H1 (cell line): Measurements from ENCODE around the gene HLA-F. TPM values are rescaled to one million over a fixed set of nuclear protein-coding genes. Genes with fewer than 3 reads are reported as not detected.

Experiments
- CTCF ChIA-PET: fragments of 300-600 bp; sonication (Branson Sonifier 250); formaldehyde crosslinking; loops from one replicate; lab custom pipeline; 2021; ENCODE audit not compliant: partially characterized antibody; lab: Charles Lee
- POLR2A ChIA-PET: fragments of 300-600 bp; sonication (Branson Sonifier 250); formaldehyde crosslinking; loops from one replicate; lab custom pipeline; 2021; ENCODE audit warnings: inconsistent platforms; ENCODE audit not compliant: partially characterized antibody; lab: Charles Lee
- DNase-seq, 2 experiments: peaks; one replicate each; pipeline versions ENCODE4 v3.0.0 to v3.0.0-alpha.2; 2010 to 2022; ENCODE audit warnings: low spot score in 2 of 2, low read depth in 1 of 2, mixed read lengths in 1 of 2
- FAIRE-seq: peaks from 2 replicates; lab custom pipeline; 2011; peaks lifted over from hg19 to GRCh38; lab: Jason Lieb, UNC
- H2AFZ ChIP-seq: 2 replicates; pipeline ENCODE4 v1.8.1; 2012; ENCODE audit warnings: low read length, inconsistent platforms
- H2AK5ac ChIP-seq: 2 replicates; pipeline ENCODE4 v1.6.1; 2013; ENCODE audit warnings: low read depth, low read length
- H2BK120ac ChIP-seq: replicated peaks from 2 replicates; pipeline ENCODE3; 2013; ENCODE audit warnings: low read depth, low read length, inconsistent platforms
- H2BK12ac ChIP-seq: 2 replicates; pipeline ENCODE4 v1.6.1; 2013; ENCODE audit warnings: low read depth, low read length
- H2BK15ac ChIP-seq: 2 replicates; pipeline ENCODE4 v1.6.1; 2013; ENCODE audit warnings: low read length
- H2BK20ac ChIP-seq: 2 replicates; pipeline ENCODE4 v1.6.1; 2013; ENCODE audit warnings: low read length
- H2BK5ac ChIP-seq: 2 replicates; pipeline ENCODE4 v1.6.1; 2013; ENCODE audit warnings: low read depth, low read length
- H3K14ac ChIP-seq: 2 replicates; pipeline ENCODE4 v1.6.1; 2013; ENCODE audit warnings: inconsistent platforms; ENCODE audit not compliant: insufficient read length
- H3K18ac ChIP-seq: 2 replicates; pipeline ENCODE4 v1.6.1; 2013; ENCODE audit warnings: low read length; ENCODE audit errors: extremely low read depth
- H3K23ac ChIP-seq: 2 replicates; pipeline ENCODE4 v1.6.1; 2013; ENCODE audit warnings: inconsistent platforms; ENCODE audit not compliant: insufficient read length
- H3K23me2 ChIP-seq: 2 replicates; pipeline ENCODE4 v1.6.1; 2013; ENCODE audit warnings: low read depth, low read length
- H3K27ac ChIP-seq: 2 replicates; pipeline ENCODE4 v1.6.1; 2011; ENCODE audit warnings: low read depth, low read length, inconsistent platforms
- H3K27me3 ChIP-seq, 4 experiments: replicated peaks in 1 of 4; 1 replicate in 1 of 4; 2 replicates in 3 of 4; pipeline versions ENCODE4 v1.6.1 to v1.8.1; 2011 to 2013; ENCODE audit warnings: low read length in 3 of 4, mild to moderate bottlenecking in 3 of 4, inconsistent platforms in 2 of 4, mixed read lengths in 2 of 4, moderate library complexity in 1 of 4; ENCODE audit not compliant: control insufficient read depth in 3 of 4, insufficient read depth in 3 of 4; ENCODE audit errors: extremely low read depth in 1 of 4
- H3K36me3 ChIP-seq, 4 experiments: 2 replicates each; pipeline versions ENCODE4 v1.6.1 to v1.8.1; 2011 to 2013; ENCODE audit warnings: mild to moderate bottlenecking in 4 of 4, low read length in 3 of 4, moderate library complexity in 2 of 4, control low read depth in 1 of 4, inconsistent platforms in 1 of 4; ENCODE audit not compliant: insufficient read depth in 4 of 4, control insufficient read depth in 2 of 4
- H3K4ac ChIP-seq: replicated peaks from 2 replicates; pipeline ENCODE3; 2013; ENCODE audit warnings: low read length, low read depth, mixed read lengths, inconsistent platforms; ENCODE audit not compliant: insufficient read length
- H3K4me1 ChIP-seq, 4 experiments: replicated peaks in 1 of 4; 1 replicate in 1 of 4; 2 replicates in 3 of 4; pipeline versions ENCODE4 v1.6.1 to v1.8.1; 2011 to 2013; ENCODE audit warnings: low read length in 3 of 4, inconsistent platforms in 2 of 4, mixed read lengths in 1 of 4; ENCODE audit not compliant: insufficient read depth in 4 of 4, control insufficient read depth in 3 of 4
- H3K4me2 ChIP-seq, 2 experiments: 2 replicates each; pipeline versions ENCODE4 v1.6.1 to v1.8.1; 2011 to 2013; ENCODE audit warnings: low read depth in 2 of 2, low read length in 2 of 2, control low read depth in 1 of 2, inconsistent platforms in 1 of 2, mild to moderate bottlenecking in 1 of 2; ENCODE audit not compliant: insufficient read depth in 1 of 2
- H3K4me3 ChIP-seq, 4 experiments: fragments of 200-600, 300-600 bp in 1 of 4; sonication (generic), shearing (Covaris generic), sonication (Bioruptor Twin) in 1 of 4; 2 replicates each; pipeline versions ENCODE4 v1.5.1 to v1.8.1; 2011 to 2016; ENCODE audit warnings: low read length in 4 of 4, low read depth in 3 of 4, control low read depth in 2 of 4, inconsistent platforms in 2 of 4, mild to moderate bottlenecking in 2 of 4, mixed read lengths in 1 of 4, moderate library complexity in 1 of 4; ENCODE audit not compliant: insufficient read depth in 2 of 4; ENCODE audit errors: extremely low read depth in 1 of 4
- H3K56ac ChIP-seq: replicated peaks from 2 replicates; pipeline ENCODE3; 2013; ENCODE audit warnings: low read depth, mild to moderate bottlenecking, mixed read lengths, low read length, inconsistent platforms; ENCODE audit not compliant: insufficient read length
- H3K79me1 ChIP-seq: 2 replicates; pipeline ENCODE4 v1.6.1; 2013; ENCODE audit warnings: low read depth, low read length, control low read depth
- H3K79me2 ChIP-seq, 2 experiments: 2 replicates each; pipeline versions ENCODE4 v1.6.1 to v1.8.1; 2012 to 2013; ENCODE audit warnings: low read length in 2 of 2, mild to moderate bottlenecking in 2 of 2, inconsistent platforms in 1 of 2; ENCODE audit not compliant: insufficient read depth in 2 of 2, control insufficient read depth in 1 of 2
- H3K9ac ChIP-seq, 4 experiments: replicated peaks in 1 of 4; 1 replicate in 1 of 4; 2 replicates in 3 of 4; pipeline versions ENCODE4 v1.6.1 to v1.8.1; 2011 to 2013; ENCODE audit warnings: low read depth in 3 of 4, low read length in 3 of 4, control low read depth in 2 of 4, mild to moderate bottlenecking in 2 of 4, moderate library complexity in 2 of 4, inconsistent platforms in 1 of 4; ENCODE audit errors: extremely low read depth in 1 of 4
- H3K9me3 ChIP-seq, 2 experiments: 2 replicates each; pipeline versions ENCODE4 v1.6.1 to v1.8.1; 2012 to 2013; ENCODE audit warnings: mild to moderate bottlenecking in 2 of 2, moderate library complexity in 2 of 2, control low read depth in 1 of 2, inconsistent platforms in 1 of 2, low read depth in 1 of 2, low read length in 1 of 2, mixed read lengths in 1 of 2; ENCODE audit not compliant: insufficient read depth in 2 of 2
- H4K20me1 ChIP-seq, 2 experiments: replicated peaks in 1 of 2; 2 replicates each; pipeline versions ENCODE3 to v1.8.1; 2011 to 2013; ENCODE audit warnings: inconsistent platforms in 2 of 2, low read length in 2 of 2, mild to moderate bottlenecking in 1 of 2; ENCODE audit not compliant: insufficient read depth in 2 of 2, control insufficient read depth in 1 of 2
- H4K5ac ChIP-seq: 2 replicates; pipeline ENCODE4 v1.6.1; 2013; ENCODE audit warnings: low read length, low read depth, mixed read lengths, inconsistent platforms; ENCODE audit not compliant: insufficient read length
- H4K8ac ChIP-seq: 2 replicates; pipeline ENCODE4 v1.8.0; 2013; ENCODE audit warnings: mild to moderate bottlenecking, moderate library complexity, low read length, inconsistent platforms; ENCODE audit not compliant: insufficient read depth; ENCODE audit errors: extremely low read depth
- H4K91ac ChIP-seq: replicated peaks from 2 replicates; pipeline ENCODE3; 2013; ENCODE audit warnings: low read length, mixed read lengths, inconsistent platforms; ENCODE audit not compliant: insufficient read length
- FOSL1 ChIP-seq: IDR thresholded peaks from 2 replicates; pipeline ENCODE4 v1.6.1; 2011; ENCODE audit warnings: mild to moderate bottlenecking, low read depth, low read length, moderate library complexity; ENCODE audit not compliant: insufficient read depth
- KDM5A ChIP-seq: fragments of 200-600 bp; IDR thresholded peaks from 2 replicates; pipeline ENCODE4 v1.7.1; 2012; ENCODE audit warnings: mild to moderate bottlenecking, low read length, inconsistent platforms, mixed read lengths
- SIX5 ChIP-seq: IDR thresholded peaks from 2 replicates; pipeline ENCODE4 v1.6.1; 2011; ENCODE audit warnings: mild to moderate bottlenecking, low read depth, low read length
- SP1 ChIP-seq: IDR thresholded peaks from 2 replicates; pipeline ENCODE4 v1.6.1; 2011; ENCODE audit warnings: low read depth, low read length
- YY1 ChIP-seq: IDR thresholded peaks from 2 replicates; pipeline ENCODE4 v1.6.1; 2011; ENCODE audit warnings: low read depth, mild to moderate bottlenecking, low read length
- WGBS, 2 experiments: shearing (Covaris generic) in 1 of 2; methylation state at CpG; one replicate each; pipeline versions ENCODE4 v1.1.6 to v1.1.7; 2013 to 2015; ENCODE audit warnings: low lambda C conversion rate in 2 of 2, mixed read lengths in 2 of 2, inconsistent platforms in 1 of 2, low coverage in 1 of 2, missing lambda C conversion rate in 1 of 2; ENCODE audit not compliant: insufficient replicate concordance in 2 of 2, insufficient coverage in 1 of 2, insufficient read length in 1 of 2; ENCODE audit errors: extremely low coverage in 1 of 2, missing lambda C conversion rate in 1 of 2; 5-methylcytosine and 5-hydroxymethylcytosine counted together
- polyA plus RNA-seq, 7 experiments: library from polyadenylated mRNA; depleted of rRNA in 3 of 7; stranded (reverse) in 5 of 7; unstranded in 2 of 7; fragments of >200 nt in 5 of 7; fragments of 200-250 nt in 2 of 7; gene quantifications; 1 replicate in 5 of 7; 2 replicates in 1 of 7; 4 replicates in 1 of 7; pipeline versions ENCODE4 v1.2.1 to v1.2.3, GENCODE V29; 2011 to 2013; ENCODE audit warnings: missing spikeins in 2 of 7, mixed read lengths in 2 of 7
- total RNA-seq: library from RNA; stranded (reverse); fragmentation: NEBNext Ultra II Directional; extraction: Animal tissue kit (Norgen Biotek cat#: 25700); gene quantifications from 2 replicates; pipeline ENCODE4 v1.2.1, GENCODE V29; 2021

HLA-F gene
- total and polyA plus RNA-seq, 2 of the 8 experiments (the other 6 are each of a cell fraction or from before 2014, with no cell fraction given), result 9.6 to 11.7 TPM

DNA sequence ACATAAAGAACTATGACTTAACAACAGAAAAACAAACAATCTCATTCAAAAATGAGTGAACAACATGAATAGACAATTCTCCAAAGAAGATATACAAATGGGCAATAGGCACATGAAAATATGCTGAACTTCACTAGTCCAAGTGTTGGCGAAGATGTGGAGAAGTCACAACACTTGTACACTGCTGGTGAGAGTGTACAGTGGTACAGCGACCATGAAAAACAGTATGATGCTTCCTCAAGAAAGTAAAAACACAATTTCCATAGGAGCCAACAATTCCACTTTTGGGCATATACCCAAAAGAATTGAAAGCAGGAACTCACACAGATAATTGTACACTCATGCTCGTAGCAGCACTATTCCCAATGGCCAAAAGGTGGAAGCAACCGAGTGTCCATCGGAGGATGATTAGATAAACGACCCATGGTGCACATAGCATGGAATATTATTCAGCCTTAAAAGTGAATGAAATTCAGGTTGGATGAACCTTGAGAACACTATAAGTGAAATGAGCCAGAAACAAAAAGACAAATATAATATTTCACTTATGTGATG is 6.6 kb downstream of the HLA-F start:
- Histone ChIP-seq H2BK5ac (no peak overlapping the region), H4K20me1 (peaks cover 0 to 3% of the 10 kb centered on the region in 2 experiments), H3K23me2 (no peaks in the 10 kb centered on the region), H2BK15ac (no peak overlapping the region), H3K4ac (no peak overlapping the region), H3K4me2 (no peak overlapping the region), H3K36me3 (no peaks in the 10 kb centered on the region), H2BK120ac (no peak overlapping the region), H2BK12ac (no peak overlapping the region), H2AK5ac (no peak overlapping the region), H3K23ac (no peak overlapping the region), H4K8ac (no peak overlapping the region), H3K4me3 (no peak overlapping the region), H2BK20ac (no peak overlapping the region), H4K5ac (no peak overlapping the region), H3K4me1 (no peaks in the 10 kb centered on the region), H4K91ac (no peak overlapping the region), H3K27me3 (peaks cover 4 to 9% (median 7%) of the 10 kb centered on the region in 4 experiments), H3K27ac (no peak overlapping the region), H3K9me3 (no peaks in the 10 kb centered on the region), H2AFZ (no peak overlapping the region), H3K18ac (no peak overlapping the region), H3K79me2 (no peaks in the 10 kb centered on the region), H3K79me1 (no peaks in the 10 kb centered on the region), H3K56ac (no peak overlapping the region), H3K9ac (no peak overlapping the region), H3K14ac (no peak overlapping the region)
- TF ChIP-seq SP1 (no peak), KDM5A (no peak), FOSL1 (no peak), YY1 (no peak), SIX5 (no peak)
- WGBS, 2 experiments, result 85% methylated on average over 6 of the region's 6 CpGs; no CpG with 5 or more reads in 1 of the 2 experiments
- DNase-seq (no peak), FAIRE-seq (no peak)
- ChIA-PET POLR2A (no interaction called here), CTCF (interaction anchor here (1.3 to 3.0 kb wide), 3 partner anchors 8 to 34 kb away, joined by 5 to 19 read pairs (median 7); no protein-coding TSS in a partner anchor)
